Endodermal cell (in vitro differentiated cells): ENCODE results near the gene ZFYVE28. TPM values are rescaled to one million over a fixed set of nuclear protein-coding genes. Genes with fewer than 3 reads are reported as not detected.

Experiments
- DNase-seq: peaks from one replicate; pipeline ENCODE4 v3.0.0-alpha.2; 2017
- H3K27ac ChIP-seq: 2 replicates; pipeline ENCODE4 v1.5.1; 2013; ENCODE audit warnings: mild to moderate bottlenecking, low read depth, low read length, moderate library complexity
- H3K27me3 ChIP-seq: 2 replicates; pipeline ENCODE4 v1.6.1; 2013; ENCODE audit warnings: mild to moderate bottlenecking, low read length, moderate library complexity; ENCODE audit not compliant: insufficient read depth, control insufficient read depth, poor library complexity, severe bottlenecking
- H3K36me3 ChIP-seq: 2 replicates; pipeline ENCODE4 v1.7.0; 2013; ENCODE audit warnings: mild to moderate bottlenecking, low read length, moderate library complexity; ENCODE audit not compliant: control insufficient read depth, insufficient read depth
- H3K4me1 ChIP-seq: one replicate; pipeline ENCODE4 v1.7.0; 2013; ENCODE audit warnings: low read length; ENCODE audit not compliant: control insufficient read depth, insufficient read depth
- H3K4me3 ChIP-seq: 2 replicates; pipeline ENCODE4 v1.5.1; 2013; ENCODE audit warnings: mild to moderate bottlenecking, low read length, moderate library complexity
- H3K9ac ChIP-seq: 2 replicates; pipeline ENCODE4 v1.6.1; 2013; ENCODE audit warnings: mild to moderate bottlenecking, low read length, moderate library complexity; ENCODE audit not compliant: poor library complexity, severe bottlenecking; ENCODE audit errors: extremely low read depth
- H3K9me3 ChIP-seq: 2 replicates; pipeline ENCODE4 v1.6.1; 2013; ENCODE audit warnings: mild to moderate bottlenecking, low read length, moderate library complexity; ENCODE audit not compliant: control insufficient read depth
- H3K27ac Mint-ChIP-seq: 2 replicates; pipeline ENCODE4 v1.8.0; 2020; ENCODE audit warnings: mixed read lengths
- H3K27me3 Mint-ChIP-seq: 2 replicates; pipeline ENCODE4 v1.8.0; 2021; ENCODE audit warnings: mild to moderate bottlenecking, mixed read lengths; ENCODE audit not compliant: insufficient read depth
- H3K36me3 Mint-ChIP-seq: 2 replicates; pipeline ENCODE4 v1.8.0; 2020; ENCODE audit warnings: low read depth, mixed read lengths
- H3K4me1 Mint-ChIP-seq: 2 replicates; pipeline ENCODE4 v1.8.0; 2020; ENCODE audit warnings: mixed read lengths
- H3K4me3 Mint-ChIP-seq: 2 replicates; pipeline ENCODE4 v1.8.0; 2020; ENCODE audit warnings: mild to moderate bottlenecking, moderate library complexity, mixed read lengths
- H3K9me3 Mint-ChIP-seq: 2 replicates; pipeline ENCODE4 v1.8.0; 2020; ENCODE audit warnings: mild to moderate bottlenecking, mixed read lengths
- WGBS, 2 experiments: methylation state at CpG; one replicate each; pipeline versions ENCODE4 v1.1.5 to v1.1.7; 2013; ENCODE audit warnings: missing lambda C conversion rate in 2 of 2, mixed read lengths in 1 of 2; ENCODE audit not compliant: insufficient coverage in 1 of 2, insufficient read length in 1 of 2; 5-methylcytosine and 5-hydroxymethylcytosine counted together
- total RNA-seq, 2 donors: library from RNA; stranded (reverse); fragmentation: NEBNext Ultra II Directional in 1 of 2; extraction: Animal tissue kit (Norgen Biotek cat#: 25700) in 1 of 2; gene quantifications; 2 replicates in 1 of 2; 3 replicates in 1 of 2; pipeline ENCODE4 v1.2.1, GENCODE V29; 2021
- TF ChIP-seq, protein P1 (sequence below): fragments of 200-600 bp; sonication (generic); conservative IDR thresholded peaks from 2 replicates; pipeline ENCODE4 v1.5.0; 2021; ENCODE audit warnings: antibody characterized with exemption, mild to moderate bottlenecking

ZFYVE28 gene
- total RNA-seq, 2 donors from 2014 or later: 0.73 to 1.6 TPM

DNA sequence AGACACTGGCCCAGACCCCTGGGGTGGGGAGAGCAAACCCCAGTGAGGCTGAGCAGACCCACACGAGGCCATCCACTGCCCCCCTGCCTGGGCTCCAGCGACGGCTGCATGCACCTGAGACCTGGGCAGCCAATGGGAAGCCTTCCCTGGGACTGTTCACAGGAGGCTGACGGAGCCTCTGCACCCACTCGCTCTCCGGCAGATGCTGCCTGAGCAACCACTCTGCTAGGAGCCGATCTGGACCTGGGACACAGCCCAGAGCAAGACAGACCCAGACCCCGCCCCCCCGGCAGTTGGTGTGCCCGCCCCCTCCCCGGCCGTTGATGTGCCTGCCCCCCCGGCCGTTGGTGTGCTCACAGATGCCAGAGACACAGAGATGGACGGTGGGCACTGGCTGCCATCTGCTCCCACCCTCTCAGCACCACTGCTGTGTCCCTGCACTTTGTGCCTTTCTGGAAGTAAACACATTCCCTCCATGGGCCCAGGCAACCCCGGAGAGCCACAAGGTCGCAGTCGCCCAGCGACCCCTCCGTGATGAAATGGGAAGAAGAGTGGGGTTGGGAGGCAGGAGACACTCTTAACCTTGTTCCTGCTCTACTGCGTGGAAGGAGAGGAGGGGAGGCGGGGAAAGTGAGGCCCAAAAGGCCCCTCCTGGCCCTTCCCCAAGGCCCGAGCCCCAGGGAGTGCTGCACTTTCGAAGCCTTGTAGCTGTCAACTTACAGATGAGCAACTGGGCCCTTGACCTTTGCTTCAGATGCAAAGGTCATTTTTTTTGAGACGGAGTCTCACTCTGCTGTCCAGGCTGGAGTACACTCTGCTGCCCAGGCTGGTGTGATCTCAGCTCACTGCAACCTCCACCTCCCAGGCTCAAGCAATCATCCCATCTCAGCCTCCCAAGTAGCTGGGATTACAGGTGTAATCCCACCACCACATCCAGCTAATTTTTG, 62.0 kb downstream of the ZFYVE28 start:
- Mint-ChIP-seq H3K9me3 (no peaks in the 10 kb centered on the region), H3K36me3 (no peaks in the 10 kb centered on the region), H3K27me3 (no peaks in the 10 kb centered on the region), H3K27ac (no peak overlapping the region), H3K4me1 (no peaks in the 10 kb centered on the region), H3K4me3 (no peak overlapping the region)
- H3K36me3 ChIP-seq: no peaks in the 10 kb centered on the region
- no peaks in the 10 kb centered on the region for H3K9me3 ChIP-seq
- WGBS, 2 experiments: 89 to 90% methylated on average over 15 to 25 of the region's 25 CpGs
- H3K9ac ChIP-seq: no peak overlapping the region
- H3K4me1 ChIP-seq: no peaks in the 10 kb centered on the region
- no peaks in the 10 kb centered on the region for H3K27me3 ChIP-seq
- H3K4me3 ChIP-seq: no peak overlapping the region
- no peak overlapping the region for H3K27ac ChIP-seq
- peak; percentile 45 for DNase-seq
- TF ChIP-seq, protein P1, sequence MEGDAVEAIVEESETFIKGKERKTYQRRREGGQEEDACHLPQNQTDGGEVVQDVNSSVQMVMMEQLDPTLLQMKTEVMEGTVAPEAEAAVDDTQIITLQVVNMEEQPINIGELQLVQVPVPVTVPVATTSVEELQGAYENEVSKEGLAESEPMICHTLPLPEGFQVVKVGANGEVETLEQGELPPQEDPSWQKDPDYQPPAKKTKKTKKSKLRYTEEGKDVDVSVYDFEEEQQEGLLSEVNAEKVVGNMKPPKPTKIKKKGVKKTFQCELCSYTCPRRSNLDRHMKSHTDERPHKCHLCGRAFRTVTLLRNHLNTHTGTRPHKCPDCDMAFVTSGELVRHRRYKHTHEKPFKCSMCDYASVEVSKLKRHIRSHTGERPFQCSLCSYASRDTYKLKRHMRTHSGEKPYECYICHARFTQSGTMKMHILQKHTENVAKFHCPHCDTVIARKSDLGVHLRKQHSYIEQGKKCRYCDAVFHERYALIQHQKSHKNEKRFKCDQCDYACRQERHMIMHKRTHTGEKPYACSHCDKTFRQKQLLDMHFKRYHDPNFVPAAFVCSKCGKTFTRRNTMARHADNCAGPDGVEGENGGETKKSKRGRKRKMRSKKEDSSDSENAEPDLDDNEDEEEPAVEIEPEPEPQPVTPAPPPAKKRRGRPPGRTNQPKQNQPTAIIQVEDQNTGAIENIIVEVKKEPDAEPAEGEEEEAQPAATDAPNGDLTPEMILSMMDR: no peak

DNA sequence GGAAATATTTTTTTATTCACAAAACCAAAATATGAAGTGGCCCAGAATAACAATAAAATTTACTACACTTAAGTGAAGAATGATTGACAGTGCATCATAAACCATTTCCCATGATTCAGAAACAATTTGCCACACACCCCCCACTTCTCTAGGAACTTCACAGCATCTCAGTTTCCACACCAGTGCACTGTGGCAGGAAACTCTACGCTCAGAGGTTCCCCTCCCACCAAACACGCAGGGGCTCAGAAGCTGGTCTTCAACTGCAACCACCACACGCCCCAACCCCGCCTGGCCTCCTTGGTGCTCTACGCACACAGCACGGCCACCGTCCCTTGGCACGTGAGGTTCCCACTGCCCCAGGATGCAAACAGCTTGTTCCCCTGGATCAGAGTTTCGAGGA, 63.7 kb downstream of the ZFYVE28 start:
- Histone ChIP-seq H3K4me1 (no peaks in the 10 kb centered on the region), H3K9me3 (no peaks in the 10 kb centered on the region), H3K36me3 (no peaks in the 10 kb centered on the region), H3K4me3 (no peak overlapping the region), H3K9ac (no peak overlapping the region), H3K27ac (no peak overlapping the region), H3K27me3 (no peaks in the 10 kb centered on the region)
- peak; percentile 33 for DNase-seq
- 91 to 93% methylated on average over 4 to 8 of the region's 9 CpGs for WGBS, 2 experiments
- TF ChIP-seq, protein P1: no peak
- Mint-ChIP-seq H3K27ac (no peak overlapping the region), H3K36me3 (no peaks in the 10 kb centered on the region), H3K27me3 (no peaks in the 10 kb centered on the region), H3K4me3 (no peak overlapping the region), H3K9me3 (no peaks in the 10 kb centered on the region), H3K4me1 (no peaks in the 10 kb centered on the region)

DNA sequence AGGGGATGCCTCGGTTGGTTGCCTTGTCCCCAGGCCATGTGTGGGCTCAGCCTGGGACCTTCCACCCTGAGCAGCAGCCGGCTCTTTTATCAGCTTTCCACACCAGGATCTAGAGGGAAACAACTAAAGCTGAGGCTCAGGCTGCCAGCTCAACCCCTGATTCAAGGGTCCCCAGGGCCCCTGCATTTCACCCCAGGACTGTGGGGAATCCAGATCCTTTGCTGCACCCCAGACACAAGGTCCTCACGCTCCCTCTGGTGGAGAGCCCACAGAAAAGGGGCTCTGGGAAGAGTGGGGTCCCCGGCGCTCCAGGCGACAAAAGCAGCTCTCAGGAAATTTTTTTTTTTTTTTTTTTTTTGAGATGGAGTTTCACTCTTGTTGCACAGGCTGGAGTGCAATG, 64.3 kb downstream of the ZFYVE28 start:
- no peak overlapping the region for H3K4me3 ChIP-seq
- H3K36me3 Mint-ChIP-seq: no peaks in the 10 kb centered on the region
- H3K9me3 ChIP-seq: no peaks in the 10 kb centered on the region
- no peak overlapping the region for H3K27ac Mint-ChIP-seq
- no peaks in the 10 kb centered on the region for H3K4me1 Mint-ChIP-seq
- H3K27me3 Mint-ChIP-seq: no peaks in the 10 kb centered on the region
- whole genome bisulfite sequencing, 2 experiments: 87 to 90% methylated on average over 5 to 6 of the region's 6 CpGs
- TF ChIP-seq, protein P1: peak; percentile 59
- no peak overlapping the region for H3K9ac ChIP-seq
- no peaks in the 10 kb centered on the region for H3K27me3 ChIP-seq
- no peaks in the 10 kb centered on the region for H3K36me3 ChIP-seq
- H3K4me3 Mint-ChIP-seq: no peak overlapping the region
- no peaks in the 10 kb centered on the region for H3K9me3 Mint-ChIP-seq
- H3K4me1 ChIP-seq: no peaks in the 10 kb centered on the region
- peak; percentile 59 for DNase-seq
- no peak overlapping the region for H3K27ac ChIP-seq
